Stimulated activated CD4-positive, alpha-beta T cell treated with anti-CD3 and anti-CD28 coated beads, Interleukin-15, amount 100 ng/mL, for 24 hours (primary cell): ENCODE measurements around the gene PHYHD1.
"Not testable (repeated sequence)": the region's sequence is repeated elsewhere in the genome, so short reads cannot be mapped to it uniquely, and the experiment has no call there.

Experiments used
- DNase-seq: peaks from one replicate; pipeline ENCODE4 v3.0.0-alpha.2; 2020

The PHYHD1 gene

DNA sequence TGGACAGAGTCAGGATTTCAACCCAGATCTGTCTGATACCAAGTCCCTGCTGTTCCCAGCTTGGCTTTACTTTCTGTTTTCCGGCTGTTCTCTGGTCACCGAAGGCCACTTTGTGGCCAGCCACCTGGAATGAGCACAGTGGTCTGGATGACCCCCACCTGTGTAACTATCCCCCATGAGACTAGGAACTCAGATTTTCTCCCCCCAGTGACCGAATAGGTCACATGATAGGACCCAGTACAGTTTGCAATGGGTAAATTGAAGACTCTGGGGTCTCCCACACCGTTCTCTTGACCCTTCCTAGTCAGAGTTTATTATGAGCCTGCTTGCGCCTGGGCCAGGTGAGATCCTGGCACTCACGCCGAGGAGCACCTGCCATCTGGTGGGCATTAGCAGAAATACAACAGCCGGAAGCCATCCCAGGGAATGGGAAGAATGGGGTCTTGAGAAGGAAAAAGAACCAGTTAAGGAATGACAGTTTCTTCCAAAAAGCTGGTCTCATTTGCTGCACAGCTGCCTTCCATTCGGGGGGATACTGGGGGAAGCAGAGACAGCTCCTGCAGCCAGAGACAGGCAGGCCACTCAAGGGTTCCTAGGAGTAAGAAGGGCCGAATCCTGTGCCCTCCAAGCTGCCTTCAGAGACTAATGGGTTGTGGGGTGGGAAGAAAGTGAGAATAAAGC lies 7.1 kb downstream of the PHYHD1 start:
- DNase-seq: peak; percentile 59

DNA sequence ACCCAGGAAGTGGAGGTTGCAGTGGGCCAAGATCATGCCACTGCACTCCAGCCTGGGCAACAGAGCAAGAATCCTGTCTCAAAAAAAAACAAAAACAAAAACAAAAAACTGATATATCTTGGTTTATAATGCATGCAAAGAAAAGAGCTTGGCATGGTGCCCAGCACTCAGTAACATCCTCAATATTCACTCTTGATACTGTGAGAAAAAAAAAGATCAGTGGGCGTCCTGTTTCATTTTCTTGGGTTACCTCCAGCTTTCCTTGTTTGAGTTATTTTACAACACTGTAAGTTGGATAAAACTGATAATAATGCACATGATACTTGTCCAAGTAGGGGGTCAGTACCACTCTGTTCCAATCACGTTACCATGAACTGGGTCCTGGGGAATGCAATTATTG lies 7.8 kb downstream of the PHYHD1 start:
- no peak for DNase-seq

- no peak for DNase-seq
Observed at GRCh38 chr9:128929560-128929959, 8.8 kb downstream of the PHYHD1 start.

- DNase-seq: no peak
Observed at GRCh38 chr9:128933731-128934130, 12.9 kb downstream of the PHYHD1 start.

- no peak for DNase-seq
Observed at GRCh38 chr9:128936171-128936865, 15.5 kb downstream of the PHYHD1 start.

DNA sequence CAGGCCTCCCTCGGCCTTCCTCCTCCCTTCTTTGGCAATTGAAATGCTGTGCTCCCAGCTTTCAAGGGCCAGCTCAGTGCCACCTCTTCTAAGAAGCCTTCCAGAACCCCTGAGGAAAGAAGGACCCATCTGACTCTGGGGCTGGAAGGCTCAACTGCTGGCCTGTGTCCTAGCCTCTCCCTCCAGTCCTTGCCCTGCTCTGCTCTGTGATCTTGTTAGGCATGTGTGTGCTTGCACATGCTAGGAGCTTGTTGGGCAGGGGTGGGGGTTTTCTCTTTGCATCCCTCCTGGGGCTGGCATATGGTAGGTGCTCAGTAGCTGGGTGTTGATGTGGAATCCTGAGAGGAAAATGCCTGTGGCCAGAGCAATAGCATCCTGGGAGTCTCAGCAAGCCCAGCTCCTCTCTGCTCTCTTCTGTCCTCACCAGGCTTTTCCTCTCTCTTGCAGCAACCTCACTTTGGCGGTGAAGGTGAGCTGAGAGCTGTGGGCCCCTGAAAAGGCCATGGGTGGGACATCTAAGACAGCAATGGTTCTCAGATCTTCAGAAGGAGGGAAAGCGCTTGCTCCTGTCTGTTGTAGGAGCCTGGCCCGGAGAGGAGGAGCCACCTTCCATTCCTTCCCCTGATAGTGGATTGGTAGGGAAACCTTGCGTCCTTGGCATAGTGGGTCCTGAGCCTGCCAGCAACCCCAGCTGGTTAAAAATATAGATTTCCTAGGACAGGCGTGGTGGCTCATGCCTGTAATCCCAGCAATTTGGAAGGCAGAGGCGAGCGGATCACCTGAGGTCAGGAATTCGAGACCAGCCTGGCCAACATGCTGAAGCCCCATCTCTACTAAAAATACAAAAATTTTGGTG lies 16.8 kb downstream of the PHYHD1 start:
- no peak for DNase-seq

- no peak for DNase-seq
Observed at GRCh38 chr9:128940271-128940921, 19.6 kb downstream of the PHYHD1 start.

DNA sequence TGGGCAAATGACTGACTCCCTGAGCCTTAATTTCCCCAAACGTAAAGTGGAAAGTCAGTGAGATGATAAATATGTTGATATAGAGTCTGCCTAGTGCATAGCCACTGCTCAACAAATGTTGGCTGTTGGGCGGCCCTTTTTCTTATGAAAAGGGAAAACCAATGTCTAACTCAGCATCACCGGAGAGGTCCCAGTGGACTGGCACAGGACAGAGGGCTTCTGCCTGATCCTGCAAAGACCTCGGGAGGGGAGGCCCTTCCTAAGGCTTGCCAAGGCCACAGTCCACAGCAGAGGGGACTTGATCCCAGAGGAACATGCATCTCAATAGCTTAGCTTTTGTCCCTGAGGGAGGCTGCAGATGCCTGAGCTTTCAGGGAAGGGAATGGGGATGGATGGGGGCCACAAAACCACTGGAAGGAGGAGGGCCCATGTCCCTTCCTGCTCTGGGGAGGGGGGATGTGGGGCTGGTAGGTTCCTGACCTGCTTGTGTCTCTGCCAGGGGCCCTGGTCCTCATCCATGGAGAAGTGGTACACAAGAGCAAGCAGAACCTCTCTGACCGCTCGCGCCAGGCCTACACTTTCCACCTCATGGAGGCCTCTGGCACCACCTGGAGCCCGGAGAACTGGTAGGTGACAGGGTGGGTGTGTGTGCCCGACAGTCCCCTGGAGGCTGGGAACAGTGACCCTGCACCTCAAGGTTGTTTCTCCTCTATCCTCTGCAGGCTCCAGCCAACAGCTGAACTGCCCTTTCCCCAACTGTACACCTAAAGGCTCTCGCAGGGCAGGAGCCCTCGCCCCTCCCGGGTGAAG lies 20.4 kb downstream of the PHYHD1 start:
- no peak for DNase-seq

DNA sequence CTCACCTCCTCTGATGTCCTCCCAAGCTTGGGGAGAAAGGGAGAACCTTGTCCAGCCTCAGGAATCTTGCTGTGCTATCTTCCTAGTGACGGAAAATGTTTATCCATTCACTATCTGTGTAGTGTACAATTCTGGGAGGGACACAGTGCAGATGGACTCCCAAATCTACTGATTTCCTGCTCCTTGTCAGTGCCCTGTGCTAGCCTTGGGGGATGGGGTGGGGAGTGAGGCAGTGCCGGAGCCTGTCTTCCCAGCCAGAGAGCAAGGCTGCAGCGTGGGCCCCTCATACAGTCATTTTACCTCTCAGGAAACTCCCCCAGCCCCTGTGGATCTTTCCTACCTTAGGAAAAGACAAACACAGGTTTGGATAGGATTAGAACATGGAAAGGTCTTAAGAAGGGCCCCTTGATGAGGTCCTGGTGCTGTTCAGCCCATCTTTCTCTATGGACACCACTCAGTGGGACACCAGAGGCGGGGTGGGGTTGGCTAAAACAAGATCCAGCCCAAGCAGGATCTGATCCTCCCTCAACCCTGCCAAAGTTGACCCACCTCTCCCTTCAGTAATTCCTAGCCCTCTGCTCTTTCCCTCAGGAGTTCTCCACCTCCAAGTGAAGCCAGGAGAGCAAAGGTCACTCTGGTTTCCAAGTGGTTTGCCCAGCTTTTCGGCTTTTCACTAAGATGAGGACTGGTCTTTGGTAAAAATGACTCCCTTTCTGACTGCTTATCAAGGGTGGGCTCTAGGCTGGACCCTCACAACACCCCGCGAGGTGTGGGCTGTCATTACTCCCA lies 23.2 kb downstream of the PHYHD1 start:
- DNase-seq: no peak

GRCh38 chr9:128944966-128945365 lies 24.2 kb downstream of the PHYHD1 start:
- not testable (repeated sequence) for DNase-seq

DNA sequence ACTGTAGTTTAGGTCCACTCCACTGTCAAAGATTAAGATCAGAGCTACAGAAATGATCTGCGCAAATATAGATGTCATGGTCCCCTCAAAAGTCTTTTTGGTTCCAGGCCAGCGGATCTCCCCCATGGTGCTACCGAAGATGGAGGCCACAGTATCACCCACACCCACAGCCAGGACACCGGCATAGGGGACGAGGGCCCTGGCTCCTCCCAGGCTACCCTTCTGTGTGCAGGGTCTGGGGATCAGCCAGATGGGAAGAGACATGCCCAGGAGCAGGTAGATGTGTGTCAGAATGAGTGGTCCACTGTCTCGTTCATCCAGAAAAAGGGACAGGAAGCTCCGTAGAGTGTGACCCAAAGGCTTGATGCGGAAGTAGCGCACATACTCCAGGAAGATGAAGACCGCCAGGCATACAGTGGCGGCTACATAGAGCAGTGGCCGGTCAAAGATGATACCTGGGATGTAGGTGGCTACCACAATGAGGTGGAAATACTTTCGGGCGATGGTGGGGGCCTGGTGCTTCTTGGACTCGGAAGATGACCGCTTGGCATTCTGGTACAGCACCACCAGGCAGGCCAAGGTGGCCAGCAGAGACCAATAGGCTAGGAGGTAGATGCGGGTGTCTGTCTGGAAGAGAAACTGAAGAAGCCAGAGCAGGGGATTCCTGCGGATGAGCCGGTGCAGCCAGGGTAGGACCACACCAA lies 25.2 kb downstream of the PHYHD1 start:
- DNase-seq: no peak

DNA sequence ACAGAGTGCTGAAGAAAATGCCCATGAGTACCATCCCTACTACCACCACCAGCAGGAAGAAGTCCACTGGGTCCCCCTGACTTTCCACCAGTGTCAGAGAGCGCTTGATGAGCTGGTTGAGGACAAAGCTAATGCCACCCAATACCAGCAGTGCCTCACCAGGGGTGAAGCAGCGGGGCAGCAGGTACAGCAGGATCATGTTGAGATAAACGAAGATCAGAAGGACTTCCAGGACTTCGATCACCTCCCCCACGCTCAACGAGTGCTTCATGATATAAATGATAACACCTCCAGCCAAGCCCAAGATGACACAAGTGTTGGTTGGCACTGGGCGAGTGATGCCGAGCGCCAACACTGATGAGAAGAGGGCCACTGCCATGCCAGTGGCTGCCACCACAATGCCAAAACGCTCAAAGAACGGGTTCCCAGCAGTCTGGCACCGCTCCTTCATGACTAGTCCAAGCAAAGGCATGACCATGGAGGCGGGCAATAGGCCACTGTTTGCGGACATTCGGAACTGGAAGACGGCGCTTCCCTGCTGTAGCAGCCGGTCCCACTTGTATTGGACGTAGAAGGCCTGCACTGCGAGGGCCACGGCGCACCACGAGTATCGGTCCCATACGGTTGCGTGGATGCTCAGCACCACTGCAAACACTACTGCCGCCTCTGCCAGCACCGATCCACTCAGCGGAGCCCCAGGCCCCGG lies 25.9 kb downstream of the PHYHD1 start:
- peak; percentile 46 for DNase-seq

DNA sequence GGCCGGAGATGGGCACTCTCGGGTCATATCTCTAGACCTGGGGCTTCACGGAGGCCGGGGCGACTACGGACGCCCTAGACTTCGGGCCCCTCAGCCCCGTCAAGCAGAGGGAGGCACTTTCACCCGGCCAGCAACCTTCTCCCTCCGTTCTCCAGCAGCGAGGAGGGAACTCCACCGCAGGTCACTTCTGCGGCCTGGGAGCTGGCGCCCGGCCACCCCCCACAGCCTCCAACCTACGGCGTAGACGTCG lies 26.4 kb downstream of the PHYHD1 start:
- DNase-seq: no peak

GRCh38 chr9:128947527-128948301 lies 26.9 kb downstream of the PHYHD1 start, which contains the start of the genes DOLK and NUP188:
DOLK (minus strand) TSS chr9:128947603; CDS start chr9:128947303, 300 bp downstream.
NUP188 (plus strand) TSS chr9:128947699; CDS start chr9:128947720, 21 bp downstream.
- peak; percentile 99 for DNase-seq

GRCh38 chr9:128961403-128961802 lies 40.6 kb downstream of the PHYHD1 start:
- DNase-seq: not testable (repeated sequence)

DNA sequence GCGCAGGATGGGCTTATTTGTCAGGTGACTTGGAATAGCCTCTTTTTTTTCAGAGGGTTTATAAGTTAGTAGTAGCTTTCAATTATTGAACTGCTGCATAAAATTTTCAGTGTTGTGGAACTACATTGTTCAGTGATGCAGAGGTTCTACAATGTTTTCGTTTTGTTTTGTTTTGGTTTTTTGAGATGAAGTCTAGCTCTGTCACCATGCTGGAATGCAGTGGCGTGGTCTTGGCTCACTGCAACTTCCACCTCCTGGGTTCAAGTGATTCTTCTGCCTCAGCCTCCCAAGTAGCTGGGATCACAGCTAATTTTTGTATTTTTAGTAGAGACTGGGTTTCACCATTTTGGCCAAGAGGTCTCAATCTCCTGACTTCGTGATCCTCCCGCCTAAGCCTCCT lies 48.7 kb downstream of the PHYHD1 start:
- DNase-seq: no peak

DNA sequence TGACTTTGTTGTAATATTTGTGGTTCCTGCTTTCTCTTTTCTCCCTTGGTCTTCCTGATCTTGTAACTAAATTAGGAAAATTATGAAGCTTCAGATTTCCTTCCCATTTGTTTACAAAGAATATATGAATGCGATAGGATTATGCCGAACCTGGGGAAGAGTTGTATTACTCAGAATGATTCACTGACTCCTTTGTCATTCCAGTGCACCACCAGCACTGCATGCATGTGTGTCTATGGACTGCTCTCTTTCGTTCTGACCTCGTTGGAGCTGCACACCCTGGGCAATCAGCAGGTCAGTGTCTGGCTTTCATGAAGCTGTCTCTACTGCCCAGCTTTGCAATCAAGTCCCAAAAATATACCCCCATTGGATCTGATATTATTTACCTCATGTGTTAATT lies 52.2 kb downstream of the PHYHD1 start:
- no peak for DNase-seq

DNA sequence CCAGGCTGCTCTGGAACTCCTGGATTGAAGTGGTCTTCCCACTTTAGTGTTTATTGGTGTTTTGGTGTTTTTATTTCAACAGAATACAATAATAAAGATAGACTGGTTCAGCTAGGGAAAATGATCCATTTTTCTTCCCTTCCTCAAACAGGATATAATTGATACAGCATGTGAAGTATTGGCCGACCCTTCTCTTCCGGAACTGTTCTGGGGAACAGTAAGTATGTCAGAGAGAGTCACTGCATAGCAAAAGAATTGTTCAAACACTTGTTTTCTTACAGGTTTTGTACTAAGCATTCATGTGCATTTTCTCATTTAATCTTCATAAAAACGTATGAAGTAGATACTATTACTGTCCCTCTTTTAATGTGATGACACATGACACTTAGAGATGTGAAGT lies 58.3 kb downstream of the PHYHD1 start:
- no peak for DNase-seq

DNA sequence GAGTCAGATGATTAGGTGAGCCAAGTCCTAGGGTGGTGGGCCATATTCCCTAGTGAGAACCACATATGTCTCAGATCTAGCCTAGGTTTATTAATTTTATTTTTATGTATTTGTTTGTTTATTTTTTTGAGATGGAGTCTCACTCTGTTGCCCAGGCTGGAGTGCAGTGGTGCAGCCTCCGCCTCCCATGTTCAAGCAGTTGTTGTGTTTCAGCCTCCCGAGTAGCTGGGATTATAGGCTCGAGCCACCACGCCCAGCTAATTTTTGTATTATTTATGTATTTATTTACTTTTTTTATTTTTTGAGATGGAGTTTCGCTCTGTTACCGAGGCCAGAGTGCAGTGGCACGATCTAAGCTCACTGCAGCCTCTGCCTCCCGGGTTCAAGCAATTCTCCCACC lies 62.8 kb downstream of the PHYHD1 start:
- no peak for DNase-seq
